Coronary artery (tissue), 2 donors: Measurements from ENCODE around the gene BCL2.
A peak's percentile ranks its signal among the peaks of the same experiment; 100 is the strongest.

ENCODE experiments used
- DNase-seq: peaks from one replicate; pipeline ENCODE4 v3.0.0-alpha.2; 2017; ENCODE audit warnings: low spot score
- H3K27ac ChIP-seq, 2 donors: fragments of 200-600 bp; sonication (generic); one replicate each; pipeline ENCODE4 v1.5.1; 2016 to 2019
- H3K4me3 ChIP-seq: fragments of 200-600 bp; sonication (generic); 2 replicates; pipeline ENCODE4 v1.5.1; 2016; ENCODE audit warnings: mild to moderate bottlenecking, moderate library complexity
- TF ChIP-seq, protein P1 (sequence below): fragments of 200-600 bp; sonication (generic); IDR thresholded peaks from one replicate; pipeline ENCODE4 v1.5.1; 2019; ENCODE audit warnings: antibody characterized with exemption

BCL2 gene

DNA sequence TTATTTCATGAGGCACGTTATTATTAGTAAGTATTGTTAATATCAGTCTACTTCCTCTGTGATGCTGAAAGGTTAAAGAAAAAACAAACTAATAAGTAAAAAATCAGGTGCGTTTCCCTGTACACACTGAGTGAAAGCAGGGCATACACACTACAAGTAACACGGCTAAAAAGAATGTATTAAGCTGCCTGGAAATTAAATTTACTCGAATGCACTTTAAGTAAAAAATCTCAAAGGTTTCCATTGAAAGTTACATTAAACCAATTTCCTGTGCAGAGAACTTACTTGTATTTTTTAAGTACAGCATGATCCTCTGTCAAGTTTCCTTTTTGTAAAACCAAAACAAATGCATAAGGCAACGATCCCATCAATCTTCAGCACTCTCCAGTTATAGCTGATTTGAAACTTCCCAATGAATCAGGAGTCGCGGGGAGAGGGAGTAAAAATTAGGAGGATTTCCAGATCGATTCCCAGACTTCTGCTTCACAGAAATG lies 633 bp downstream of the BCL2 start:
- DNase-seq = no peak
- H3K27ac ChIP-seq = peak overlapping the region; percentile 90 to 95
- H3K4me3 ChIP-seq = peak overlapping the region; percentile 94
- TF ChIP-seq, protein P1, sequence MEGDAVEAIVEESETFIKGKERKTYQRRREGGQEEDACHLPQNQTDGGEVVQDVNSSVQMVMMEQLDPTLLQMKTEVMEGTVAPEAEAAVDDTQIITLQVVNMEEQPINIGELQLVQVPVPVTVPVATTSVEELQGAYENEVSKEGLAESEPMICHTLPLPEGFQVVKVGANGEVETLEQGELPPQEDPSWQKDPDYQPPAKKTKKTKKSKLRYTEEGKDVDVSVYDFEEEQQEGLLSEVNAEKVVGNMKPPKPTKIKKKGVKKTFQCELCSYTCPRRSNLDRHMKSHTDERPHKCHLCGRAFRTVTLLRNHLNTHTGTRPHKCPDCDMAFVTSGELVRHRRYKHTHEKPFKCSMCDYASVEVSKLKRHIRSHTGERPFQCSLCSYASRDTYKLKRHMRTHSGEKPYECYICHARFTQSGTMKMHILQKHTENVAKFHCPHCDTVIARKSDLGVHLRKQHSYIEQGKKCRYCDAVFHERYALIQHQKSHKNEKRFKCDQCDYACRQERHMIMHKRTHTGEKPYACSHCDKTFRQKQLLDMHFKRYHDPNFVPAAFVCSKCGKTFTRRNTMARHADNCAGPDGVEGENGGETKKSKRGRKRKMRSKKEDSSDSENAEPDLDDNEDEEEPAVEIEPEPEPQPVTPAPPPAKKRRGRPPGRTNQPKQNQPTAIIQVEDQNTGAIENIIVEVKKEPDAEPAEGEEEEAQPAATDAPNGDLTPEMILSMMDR = no peak

DNA sequence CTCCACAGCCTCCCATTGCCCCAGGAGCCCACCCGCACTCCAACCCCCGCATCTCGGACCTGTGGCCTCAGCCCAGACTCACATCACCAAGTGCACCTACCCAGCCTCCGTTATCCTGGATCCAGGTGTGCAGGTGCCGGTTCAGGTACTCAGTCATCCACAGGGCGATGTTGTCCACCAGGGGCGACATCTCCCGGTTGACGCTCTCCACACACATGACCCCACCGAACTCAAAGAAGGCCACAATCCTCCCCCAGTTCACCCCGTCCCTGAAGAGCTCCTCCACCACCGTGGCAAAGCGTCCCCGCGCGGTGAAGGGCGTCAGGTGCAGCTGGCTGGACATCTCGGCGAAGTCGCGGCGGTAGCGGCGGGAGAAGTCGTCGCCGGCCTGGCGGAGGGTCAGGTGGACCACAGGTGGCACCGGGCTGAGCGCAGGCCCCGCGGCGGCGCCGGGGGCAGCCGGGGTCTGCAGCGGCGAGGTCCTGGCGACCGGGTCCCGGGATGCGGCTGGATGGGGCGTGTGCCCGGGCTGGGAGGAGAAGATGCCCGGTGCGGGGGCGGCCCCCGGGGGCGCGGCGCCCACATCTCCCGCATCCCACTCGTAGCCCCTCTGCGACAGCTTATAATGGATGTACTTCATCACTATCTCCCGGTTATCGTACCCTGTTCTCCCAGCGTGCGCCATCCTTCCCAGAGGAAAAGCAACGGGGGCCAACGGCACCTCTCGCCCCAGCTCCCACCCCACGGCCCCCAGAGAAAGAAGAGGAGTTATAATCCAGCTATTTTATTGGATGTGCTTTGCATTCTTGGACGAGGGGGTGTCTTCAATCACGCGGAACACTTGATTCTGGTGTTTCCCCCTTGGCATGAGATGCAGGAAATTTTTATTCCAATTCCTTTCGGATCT lies 1.3 kb downstream of the BCL2 start:
- TF ChIP-seq, protein P1 = peak; percentile 84
- peak overlapping the region; percentile 87 to 90 for H3K27ac ChIP-seq
- DNase-seq = peak; percentile 87
- H3K4me3 ChIP-seq = peak overlapping the region; percentile 94

DNA sequence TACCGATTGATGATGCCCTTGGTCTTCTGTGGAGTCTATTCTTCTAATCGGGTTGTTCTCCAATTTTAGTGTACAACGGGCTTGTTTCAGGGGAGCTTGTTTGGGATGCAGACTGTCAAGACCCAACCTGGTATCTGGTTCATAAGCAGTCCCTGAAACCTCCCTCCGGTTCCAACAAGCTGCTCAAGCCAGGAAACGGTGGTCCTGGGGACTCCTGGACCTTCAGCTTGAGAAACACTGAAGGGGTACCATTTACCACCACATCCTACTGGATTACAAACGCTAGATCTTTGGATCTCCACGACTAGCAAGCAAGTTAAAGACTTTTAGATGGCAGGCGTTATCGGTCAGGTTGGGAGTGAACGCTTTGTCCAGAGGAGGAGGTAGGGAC lies 2.0 kb downstream of the BCL2 start:
- TF ChIP-seq, protein P1 = no peak
- no peak for DNase-seq

DNA sequence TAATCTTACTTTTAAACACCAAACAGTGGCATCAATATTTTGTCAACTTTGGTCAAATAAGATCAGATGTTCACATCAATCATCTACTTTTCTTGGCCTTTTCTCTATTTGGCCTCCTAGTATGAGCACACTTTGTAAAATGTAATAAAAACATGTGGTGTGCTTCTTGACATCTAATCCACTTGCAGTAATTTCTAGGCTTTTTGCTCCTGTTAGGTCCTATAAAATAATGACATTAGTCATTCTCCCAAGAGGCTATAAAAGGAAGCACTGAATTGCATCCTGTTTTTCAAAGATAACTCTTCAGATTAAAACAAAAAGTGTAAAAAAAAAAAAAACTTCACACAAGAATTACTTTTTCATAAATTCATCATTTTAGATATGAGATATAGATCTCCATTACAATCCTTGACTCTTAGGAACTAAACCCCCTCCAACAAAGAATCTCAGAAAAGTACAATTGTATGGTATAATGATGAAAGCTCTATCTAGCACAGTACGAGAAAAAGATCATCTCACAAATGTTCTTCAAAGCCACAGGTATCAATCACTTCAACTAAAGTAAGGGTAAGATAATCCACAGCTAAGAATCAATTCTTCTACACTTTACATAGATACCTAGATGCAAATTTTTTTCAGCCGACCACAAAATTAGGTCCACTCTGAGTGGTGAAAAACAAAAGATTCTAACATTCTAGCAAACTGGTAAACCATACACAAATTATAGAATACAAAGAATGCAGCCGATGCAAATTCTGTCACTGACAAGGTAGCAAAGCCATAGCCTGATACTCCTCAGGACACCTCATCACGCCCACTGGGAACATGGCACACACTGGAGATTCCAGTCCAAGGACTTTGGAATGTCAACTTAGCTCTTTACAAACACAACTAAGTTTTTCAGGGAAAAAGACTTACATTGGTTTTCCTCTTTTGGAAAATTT lies 2.7 kb downstream of the BCL2 start:
- TF ChIP-seq, protein P1 = no peak
- H3K27ac ChIP-seq = peak overlapping the region; percentile 87 to 90
- no peak for DNase-seq
- peak overlapping the region; percentile 94 for H3K4me3 ChIP-seq

More for the DNA sequence above, 2.0 kb downstream of the BCL2 start:
- H3K4me3 ChIP-seq = peak overlapping the region; percentile 94
- peak overlapping the region; percentile 87 to 90 for H3K27ac ChIP-seq

DNA sequence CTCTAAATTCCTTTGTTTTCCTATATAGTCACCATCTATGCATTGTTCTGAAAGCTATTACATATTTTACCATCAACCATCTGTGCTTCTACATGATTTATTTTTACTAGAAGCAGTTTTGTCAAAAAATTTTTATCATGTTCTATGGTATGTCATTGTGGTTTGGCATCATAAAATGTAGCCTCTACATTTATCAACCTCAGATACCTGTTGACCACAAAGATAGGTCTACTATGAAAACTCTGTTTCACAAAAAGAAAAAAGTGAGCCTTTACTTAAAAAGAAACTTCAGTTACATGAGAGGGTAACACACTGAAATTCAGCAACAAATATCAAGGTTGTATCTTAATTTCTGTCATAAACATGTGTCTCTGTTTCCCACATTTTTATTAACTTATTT lies 3.7 kb downstream of the BCL2 start:
- peak overlapping the region; percentile 94 for H3K4me3 ChIP-seq
- TF ChIP-seq, protein P1 = no peak
- peak overlapping the region in 1 of 2 donors; percentile 17 for H3K27ac ChIP-seq
- DNase-seq = no peak

DNA sequence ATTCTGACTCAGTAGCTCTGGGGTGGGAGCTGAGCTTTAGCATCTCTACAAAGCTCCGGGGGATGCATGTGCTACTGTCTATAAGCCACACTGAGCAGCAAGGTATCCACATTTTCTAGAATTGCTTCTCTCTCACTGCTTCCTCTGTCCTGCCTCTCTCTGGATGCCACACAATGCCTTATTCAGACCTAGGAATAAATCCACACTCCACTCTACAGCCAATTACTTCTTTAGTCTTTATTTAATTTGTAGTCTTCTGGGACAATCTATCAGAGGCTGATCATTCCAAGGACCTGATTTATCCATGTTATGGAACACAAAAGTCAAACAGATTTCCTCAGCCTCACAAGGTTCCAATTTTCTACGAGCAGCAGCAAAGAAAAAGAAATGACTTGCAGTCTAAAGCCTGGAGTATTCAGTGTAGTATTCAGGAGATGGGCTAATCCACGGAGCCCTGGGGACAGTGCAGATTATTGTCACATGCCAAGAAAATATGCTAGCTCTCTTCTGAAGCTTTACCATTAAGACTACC lies 4.4 kb downstream of the BCL2 start:
- H3K4me3 ChIP-seq = peak overlapping the region; percentile 52
- no peak for DNase-seq
- H3K27ac ChIP-seq = peak overlapping the region; percentile 13 to 27
- TF ChIP-seq, protein P1 = no peak
